Umbilical cord (tissue), 2 donors: ENCODE measurements around the gene AQP3. TPM values are rescaled to one million over a fixed set of nuclear protein-coding genes. Genes with fewer than 3 reads are reported as not detected.
A peak's percentile ranks its signal among the peaks of the same experiment; 100 is the strongest.
"Not testable (repeated sequence)": the region's sequence is repeated elsewhere in the genome, so short reads cannot be mapped to it uniquely, and the experiment has no call there.

Source experiments
- DNase-seq: peaks from one replicate; pipeline ENCODE4 v3.0.0-alpha.2; 2015; ENCODE audit warnings: low spot score
- total RNA-seq: library from RNA; depleted of rRNA; stranded (reverse); fragments of >200 nt; gene quantifications from one replicate; pipeline ENCODE4 v1.2.3, GENCODE V29; 2014; ENCODE audit warnings: low replicate concordance; ENCODE audit not compliant: insufficient read depth

Gene AQP3
- total RNA-seq, 1 donor from 2014 or later: 14.2 TPM

GRCh38 chr9:33465096-33465495, 17.7 kb upstream of the AQP3 start:
- no peak for DNase-seq

GRCh38 chr9:33464045-33464636, 16.7 kb upstream of the AQP3 start:
- DNase-seq: no peak

- DNase-seq: no peak
These were observed 15.8 kb upstream of the AQP3 start for GRCh38 chr9:33463151-33463550.

GRCh38 chr9:33461492-33461891, 14.1 kb upstream of the AQP3 start:
- no peak for DNase-seq

- DNase-seq: no peak
These were observed 13.5 kb upstream of the AQP3 start for GRCh38 chr9:33460854-33461253.

- DNase-seq: no peak
These were observed 11.7 kb upstream of the AQP3 start for GRCh38 chr9:33459115-33459514.

GRCh38 chr9:33458444-33458843, 11.1 kb upstream of the AQP3 start:
- DNase-seq: peak; percentile 26

GRCh38 chr9:33455945-33456344, 8.6 kb upstream of the AQP3 start:
- DNase-seq: no peak

GRCh38 chr9:33455456-33455855, 8.1 kb upstream of the AQP3 start:
- DNase-seq: not testable (repeated sequence)

- not testable (repeated sequence) for DNase-seq
These were observed 7.3 kb upstream of the AQP3 start for GRCh38 chr9:33454661-33455026.

GRCh38 chr9:33453999-33454660, 6.7 kb upstream of the AQP3 start:
- DNase-seq: no peak

GRCh38 chr9:33453286-33453860, 6.0 kb upstream of the AQP3 start:
- no peak for DNase-seq

- peak; percentile 84 for DNase-seq
These were observed 5.5 kb upstream of the AQP3 start for GRCh38 chr9:33452828-33453271.

GRCh38 chr9:33450621-33451146, 3.3 kb upstream of the AQP3 start:
- DNase-seq: no peak

- DNase-seq: no peak
These were observed 2.3 kb upstream of the AQP3 start for GRCh38 chr9:33449715-33450114.

- DNase-seq: no peak
These were observed 583 bp upstream of the AQP3 start for GRCh38 chr9:33447799-33448553.

GRCh38 chr9:33446240-33446945, 1.0 kb downstream of the AQP3 start:
- DNase-seq: no peak

GRCh38 chr9:33445389-33446239, 1.8 kb downstream of the AQP3 start:
- no peak for DNase-seq

- no peak for DNase-seq
These were observed 3.8 kb downstream of the AQP3 start for GRCh38 chr9:33443464-33444154.

- DNase-seq: no peak
These were observed 4.3 kb downstream of the AQP3 start for GRCh38 chr9:33443047-33443446.
